Measurements from ENCODE around the gene RCBTB1.

Gene RCBTB1

DNA sequence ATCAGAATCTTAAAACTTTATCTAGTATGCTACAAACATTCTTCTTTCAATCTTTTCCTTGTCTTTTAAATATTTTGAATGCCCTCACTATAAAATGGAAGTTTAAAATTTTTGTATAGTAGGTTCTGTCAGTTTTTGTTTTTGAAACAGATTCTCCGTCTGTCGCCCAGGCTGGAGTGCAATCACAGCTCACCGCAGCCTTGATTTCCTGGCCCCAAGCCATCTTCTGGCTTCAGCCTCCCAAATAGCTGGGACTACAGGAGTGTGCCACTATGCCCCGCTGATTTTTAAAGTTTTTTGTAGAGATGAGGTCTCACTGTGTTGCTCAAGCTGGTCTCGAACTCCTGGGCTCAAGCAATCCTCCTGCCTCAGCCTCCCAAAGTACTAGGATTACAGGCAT, 68.9 kb downstream of the RCBTB1 start:
- no peak for DNase-seq (ENCODE audit: low read depth)

DNA sequence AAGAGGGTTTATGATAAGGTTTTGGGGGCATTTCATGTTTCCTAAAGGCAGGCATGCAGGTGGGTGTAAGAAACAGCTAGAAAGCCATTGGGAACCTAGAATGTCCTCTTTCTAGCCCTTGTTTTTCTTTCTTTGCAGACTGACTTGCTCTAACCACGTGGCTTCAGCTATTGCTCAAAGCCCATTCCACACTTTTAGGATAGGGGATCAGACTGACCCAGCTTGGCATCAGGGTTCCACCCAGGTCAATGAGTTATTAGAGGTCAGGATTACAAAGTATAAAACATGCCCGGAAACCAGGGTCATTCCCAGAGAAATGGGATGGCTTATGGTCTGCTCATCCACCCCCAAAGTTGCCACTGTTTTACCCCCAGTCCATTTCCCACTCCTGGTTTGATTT, 72.8 kb downstream of the RCBTB1 start:
- no peak for DNase-seq (ENCODE audit: low read depth)

DNA sequence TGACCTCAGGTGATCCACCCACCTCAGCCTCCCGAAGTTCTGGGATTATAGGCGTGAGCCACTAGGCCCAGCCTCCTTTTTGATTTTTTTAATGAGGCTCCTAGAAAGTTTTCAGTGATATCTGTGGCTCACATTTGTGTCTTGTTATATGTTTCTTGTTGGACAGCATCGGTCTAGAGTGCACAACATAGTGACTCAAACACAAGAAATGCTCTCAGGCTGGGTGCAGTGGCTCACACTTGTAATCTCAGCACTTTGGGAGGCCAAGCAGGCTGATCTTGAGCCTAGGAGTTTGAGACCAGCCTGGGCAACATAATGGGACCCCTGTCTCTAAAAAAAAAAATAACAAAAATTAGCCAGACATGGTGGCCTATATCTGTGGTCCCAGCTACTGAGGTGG, 81.4 kb downstream of the RCBTB1 start:
- DNase-seq (ENCODE audit: low read depth): no peak

DNA sequence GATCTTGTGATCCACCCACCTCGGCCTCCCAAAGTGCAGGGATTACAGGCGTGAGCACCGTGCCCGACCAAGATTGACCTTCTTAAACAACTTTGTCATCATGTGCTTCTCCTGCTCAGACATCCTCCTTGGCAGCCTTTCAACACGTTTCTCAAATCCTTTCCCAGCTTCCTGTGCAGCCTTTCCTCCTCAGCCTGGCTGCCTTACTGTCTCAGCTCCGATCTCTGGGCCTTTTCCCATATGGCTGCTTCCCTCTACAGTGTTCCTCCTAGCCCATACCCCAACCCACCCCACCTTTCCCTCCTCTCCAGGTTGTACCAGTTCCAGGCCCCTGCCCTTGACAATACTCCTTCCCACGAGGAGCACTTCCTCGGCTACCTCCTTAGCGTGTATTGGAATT, 82.4 kb downstream of the RCBTB1 start:
- DNase-seq (ENCODE audit: low read depth): no peak

DNA sequence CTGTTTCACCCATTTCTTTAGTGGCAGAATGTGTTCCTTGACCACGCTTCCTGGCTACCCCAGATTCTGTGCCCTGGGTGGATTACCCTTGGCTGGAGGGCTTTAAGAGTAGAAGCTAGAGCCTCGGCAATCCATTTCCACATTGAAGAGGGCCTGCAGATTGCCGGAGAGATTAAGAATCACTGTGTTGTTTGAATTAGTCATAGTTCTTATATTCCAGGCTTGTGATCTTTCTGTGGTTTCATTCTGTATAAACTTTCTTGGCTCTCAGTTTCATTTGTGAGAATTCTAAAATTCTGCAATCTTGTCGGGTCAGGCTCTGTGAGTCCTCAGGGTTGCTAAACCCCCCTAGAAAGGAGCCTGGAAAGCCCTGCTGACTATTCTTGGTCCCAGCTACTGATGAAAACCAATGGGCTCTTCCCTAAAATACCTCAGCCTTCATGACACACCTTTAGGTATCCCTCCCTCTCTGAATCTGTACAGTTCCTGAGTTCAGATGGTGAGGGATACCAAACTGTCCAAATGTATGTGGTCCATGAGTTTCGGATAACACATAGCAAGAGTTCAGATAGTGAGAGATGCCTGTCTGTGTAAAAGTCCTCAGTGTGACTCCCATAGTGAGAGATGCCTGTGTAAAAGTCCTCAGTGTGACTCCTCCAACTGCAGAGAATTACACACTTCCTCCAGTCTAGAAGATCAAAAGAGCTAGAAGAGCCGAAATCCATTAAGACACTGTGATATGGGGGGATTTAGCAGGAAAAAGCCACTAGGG, 85.3 kb downstream of the RCBTB1 start:
- DNase-seq (ENCODE audit: low read depth): no peak

DNA sequence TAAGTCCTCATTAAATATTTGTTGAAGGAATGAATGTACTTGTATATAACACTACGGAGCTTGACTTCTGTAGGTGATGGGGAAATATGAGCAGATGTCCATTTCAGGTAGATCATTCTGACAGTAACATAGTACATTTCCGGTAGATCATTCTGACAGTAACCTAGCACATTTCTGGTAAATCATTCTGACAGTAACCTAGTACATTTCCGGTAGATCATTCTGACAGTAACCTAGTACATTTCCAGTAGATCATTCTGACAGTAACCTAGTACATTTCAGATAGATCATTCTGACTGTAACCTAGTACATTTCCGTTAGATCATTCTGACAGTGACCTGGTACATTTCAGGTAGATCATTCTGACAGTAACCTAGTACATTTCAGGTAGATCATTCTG, 87.2 kb downstream of the RCBTB1 start:
- no peak for DNase-seq (ENCODE audit: low read depth)

DNA sequence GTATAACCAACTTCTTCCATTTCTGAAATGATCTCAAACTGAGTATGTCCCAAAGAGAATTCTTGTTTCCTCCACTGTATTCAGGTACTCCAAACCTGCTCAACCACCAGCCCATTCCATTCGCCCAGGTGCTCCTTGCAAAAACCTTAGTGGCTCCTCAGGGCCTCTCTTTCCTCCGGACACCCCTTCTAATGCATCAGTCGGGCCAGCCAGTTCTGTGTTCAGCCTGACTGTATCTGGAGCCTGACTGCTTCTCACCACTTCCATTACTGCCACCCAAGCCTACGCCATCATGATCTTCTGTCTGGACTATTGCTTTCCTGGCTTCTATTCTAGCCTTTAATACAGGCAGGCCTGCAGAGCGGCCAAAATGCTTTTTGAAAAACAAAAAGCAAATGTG, 88.1 kb downstream of the RCBTB1 start:
- DNase-seq (ENCODE audit: low read depth): no peak

DNA sequence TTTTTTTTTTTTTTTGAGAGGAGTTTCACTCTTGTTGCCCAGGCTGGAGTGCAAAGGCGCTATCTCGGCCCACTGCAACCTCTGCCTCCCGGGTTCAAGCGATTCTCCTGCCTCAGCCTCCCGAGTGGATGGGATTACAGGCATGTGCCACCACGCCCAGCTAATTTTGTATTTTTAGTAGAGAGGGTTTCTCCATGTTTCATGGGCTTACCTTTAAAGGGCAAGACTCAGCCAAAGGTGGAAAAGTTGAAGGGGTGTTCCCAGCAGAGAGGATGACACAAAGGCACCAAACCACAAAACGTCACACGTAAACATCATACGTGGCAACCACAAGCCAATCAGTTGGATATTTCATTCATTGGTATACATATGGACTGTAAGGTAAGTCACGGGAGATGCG, 88.5 kb downstream of the RCBTB1 start:
- peak; percentile 6 for DNase-seq (ENCODE audit: low read depth)

DNA sequence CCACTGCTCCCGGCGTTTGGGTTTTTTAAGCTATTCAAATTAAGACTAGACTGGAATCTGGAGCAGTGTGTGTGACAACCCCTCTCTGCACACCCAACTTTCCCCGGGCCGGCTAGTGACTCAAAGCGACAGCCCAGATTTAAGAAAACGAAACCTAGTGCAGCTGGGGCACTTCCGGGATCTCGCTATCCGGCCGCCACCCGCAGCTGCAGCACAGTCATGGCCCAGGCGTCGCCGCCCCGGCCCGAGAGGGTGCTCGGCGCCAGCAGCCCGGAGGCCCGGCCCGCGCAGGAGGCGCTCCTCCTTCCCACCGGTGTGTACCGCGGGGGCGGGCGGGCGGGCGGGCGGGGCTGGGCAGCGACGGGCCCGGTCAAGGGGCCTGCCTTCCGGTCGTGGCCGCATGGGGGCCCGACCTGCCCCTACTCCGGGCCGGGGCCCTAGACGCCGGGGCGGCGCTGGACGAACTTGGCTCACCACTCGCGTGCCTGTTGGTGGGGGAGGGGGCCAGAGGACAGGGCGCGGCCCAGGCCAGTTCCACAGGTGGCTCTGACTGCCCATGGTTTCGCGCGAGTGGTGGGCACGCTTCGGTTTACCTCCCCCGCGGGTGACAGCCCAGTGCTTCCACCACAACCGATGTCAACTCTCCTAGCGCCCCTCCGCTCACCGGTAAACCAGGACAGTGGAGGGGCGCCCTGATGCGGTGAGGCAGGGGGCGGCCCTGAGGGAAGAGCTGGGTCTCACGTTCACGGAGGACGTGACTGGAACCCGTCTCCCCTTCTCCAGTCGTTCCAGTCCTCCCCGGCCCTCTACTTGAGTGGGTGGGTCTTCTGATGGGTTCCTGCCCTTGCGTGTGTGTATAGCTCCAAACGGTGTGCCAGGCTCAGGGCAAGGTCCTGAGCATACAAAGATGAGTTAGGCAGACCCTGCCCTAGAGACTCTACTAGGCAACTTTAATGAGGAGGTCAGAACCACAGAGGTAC, 89.3 kb downstream of the RCBTB1 start, which contains the start of gene PHF11:
Gene PHF11, plus strand, starts transcription at position 171 of the 980 bp plus-strand sequence. Its CDS starts 49 bp downstream, at position 220.
- peak; percentile 65 for DNase-seq (ENCODE audit: low read depth)

DNA sequence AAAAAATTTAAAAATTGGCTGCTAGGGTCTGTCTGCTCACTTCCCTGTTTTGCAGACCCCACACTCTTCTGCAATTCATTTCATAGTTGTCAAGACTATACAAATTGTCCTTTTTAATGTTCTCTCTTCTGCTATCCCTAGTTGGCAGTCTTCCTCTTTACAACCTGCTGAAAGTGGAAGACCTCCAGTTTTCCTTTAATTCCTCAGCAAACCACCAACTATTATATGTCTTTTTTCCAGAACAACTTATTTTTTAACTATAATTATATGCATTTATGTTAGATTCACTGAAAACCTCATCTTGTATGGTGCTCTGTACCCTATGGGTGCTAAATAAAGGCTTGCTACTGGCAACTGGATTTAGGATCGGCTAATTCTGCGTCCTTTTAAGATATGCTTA, 90.7 kb downstream of the RCBTB1 start:
- no peak for DNase-seq (ENCODE audit: low read depth)

DNA sequence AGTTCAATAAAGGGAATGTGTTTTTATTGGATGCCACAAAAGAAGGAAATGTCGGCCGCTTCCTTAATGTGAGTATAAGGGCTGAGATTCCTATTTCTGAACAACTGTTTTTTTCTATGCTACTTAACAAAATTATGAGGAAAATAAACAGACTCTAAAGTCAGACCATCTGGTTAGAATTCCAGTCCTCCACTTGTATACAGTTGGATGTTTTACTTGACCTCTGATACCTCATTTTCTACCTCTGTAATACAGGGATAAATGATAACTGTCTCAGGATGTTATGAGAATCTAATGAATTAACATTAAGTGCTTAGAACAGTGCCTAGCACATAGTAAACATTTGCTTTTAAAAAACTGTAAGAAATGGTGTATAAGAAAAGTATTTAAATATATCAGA, 96.8 kb downstream of the RCBTB1 start:
- no peak for DNase-seq (ENCODE audit: low read depth)
